GM12875 (cell line): Measurements from ENCODE around the gene LRRC55.

ENCODE experiments used
- H3K4me3 ChIP-seq: one replicate; pipeline ENCODE4 v1.5.1; 2011; ENCODE audit warnings: low read depth, low read length, control low read depth
- CTCF ChIP-seq: IDR thresholded peaks from 2 replicates; pipeline ENCODE4 v1.5.1; 2011; ENCODE audit warnings: low read depth, mild to moderate bottlenecking, control low read depth, inconsistent platforms, low read length, moderate library complexity, borderline replicate concordance; ENCODE audit not compliant: insufficient read depth

The LRRC55 gene

GRCh38 chr11:57213342-57214097 lies 31.8 kb downstream of the LRRC55 start:
- TF ChIP-seq CTCF: no peak
- H3K4me3 ChIP-seq: no peak overlapping the region

DNA sequence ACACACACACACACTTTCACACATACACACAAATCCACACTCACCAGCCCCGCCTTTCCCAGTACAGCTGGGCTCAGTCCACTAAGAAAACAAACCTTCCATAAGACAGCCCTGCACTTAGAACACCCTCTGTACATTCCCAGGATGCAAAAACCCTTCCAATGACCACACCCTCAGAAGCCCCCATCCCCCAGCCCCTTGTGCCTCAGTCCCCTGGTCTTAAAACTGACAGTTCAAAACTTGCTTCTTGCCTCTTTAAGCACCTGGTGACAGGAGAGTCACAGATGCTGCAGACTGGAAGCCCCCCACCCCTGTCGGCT lies 32.3 kb downstream of the LRRC55 start:
- TF ChIP-seq CTCF: no peak
- no peak overlapping the region for H3K4me3 ChIP-seq

- TF ChIP-seq CTCF: no peak
- no peak overlapping the region for H3K4me3 ChIP-seq
Measured at GRCh38 chr11:57214494-57214893, 32.7 kb downstream of the LRRC55 start.

DNA sequence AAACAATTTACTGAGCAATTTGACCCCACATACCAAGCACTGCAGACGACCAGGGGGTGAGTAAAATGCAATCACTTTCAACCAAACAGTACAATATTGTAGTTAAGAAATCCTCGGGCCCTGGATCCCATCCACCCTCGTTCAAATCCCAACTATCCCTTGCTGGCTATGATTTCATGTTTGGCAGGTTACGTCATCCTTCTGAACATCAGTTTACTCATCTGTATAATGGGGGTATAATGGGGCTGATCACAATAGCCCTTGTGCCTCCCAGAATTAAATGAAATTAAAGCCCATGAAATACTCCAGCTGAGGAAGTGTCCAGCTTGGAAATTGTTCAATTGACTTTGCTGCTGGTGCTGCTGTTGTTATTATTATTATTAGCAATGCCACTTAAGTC lies 34.7 kb downstream of the LRRC55 start:
- H3K4me3 ChIP-seq: no peak overlapping the region
- TF ChIP-seq CTCF: no peak

DNA sequence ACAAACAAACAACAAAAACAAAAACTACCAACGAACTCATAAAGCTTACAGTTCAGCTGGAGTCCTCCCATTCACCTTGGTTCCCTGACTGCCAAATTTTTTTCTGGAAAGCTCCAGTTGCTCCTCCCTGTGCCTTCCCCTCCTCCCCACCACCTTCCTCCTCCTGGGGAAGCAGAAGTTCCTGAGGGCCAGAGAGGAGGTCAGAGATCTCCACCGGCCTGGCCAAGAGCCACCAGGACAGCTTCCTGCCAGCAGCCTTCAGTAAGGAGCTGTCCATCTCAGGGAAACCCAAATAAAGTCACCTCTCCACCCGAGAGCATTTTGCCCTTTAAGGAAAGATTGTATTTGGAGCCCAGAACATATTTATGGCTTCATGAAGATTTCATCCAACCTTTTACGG lies 35.3 kb downstream of the LRRC55 start:
- no peak for TF ChIP-seq CTCF
- no peak overlapping the region for H3K4me3 ChIP-seq

GRCh38 chr11:57219021-57219627 lies 37.4 kb downstream of the LRRC55 start:
- TF ChIP-seq CTCF: no peak
- H3K4me3 ChIP-seq: no peak overlapping the region

GRCh38 chr11:57222239-57222638 lies 40.5 kb downstream of the LRRC55 start:
- no peak overlapping the region for H3K4me3 ChIP-seq
- TF ChIP-seq CTCF: no peak
